Upper lobe of right lung (tissue), 1 donor: ENCODE data around the gene PAOX. TPM values are rescaled to one million over a fixed set of nuclear protein-coding genes. Genes with fewer than 3 reads are reported as not detected.

Source experiments
- ATAC-seq: fragments of 200-7000 bp; cut with Tn5 transposase; one replicate; pipeline ENCODE4 v1.9.1; 2020; ENCODE audit warnings: mild to moderate bottlenecking, moderate library complexity
- DNase-seq: peaks from one replicate; pipeline ENCODE4 v3.0.0-alpha.2; 2020
- H3K27ac ChIP-seq: fragments of 200-600 bp; one replicate; pipeline ENCODE4 v1.8.0; 2022
- H3K27me3 ChIP-seq: fragments of 200-600 bp; one replicate; pipeline ENCODE4 v1.8.0; 2022; ENCODE audit warnings: mild to moderate bottlenecking
- H3K36me3 ChIP-seq: fragments of 200-600 bp; one replicate; pipeline ENCODE4 v1.8.0; 2022
- H3K4me1 ChIP-seq: fragments of 200-600 bp; one replicate; pipeline ENCODE4 v1.8.0; 2022
- H3K4me3 ChIP-seq: fragments of 200-600 bp; one replicate; pipeline ENCODE4 v1.8.0; 2022; ENCODE audit warnings: mild to moderate bottlenecking
- H3K9me3 ChIP-seq: fragments of 200-600 bp; one replicate; pipeline ENCODE4 v1.8.0; 2022
- intact Hi-C: fragments of 100-400 bp; cut with DNase I; formaldehyde crosslinking; loops from one replicate; pipeline ENCODE4 v1.11.0; 2022
- total RNA-seq: library from RNA; stranded (reverse); fragmentation: NEBNext Ultra II Directional; extraction: Animal tissue kit (Norgen Biotek cat#: 25700); gene quantifications from one replicate; pipeline ENCODE4 v1.2.1, GENCODE V29; 2021
- TF ChIP-seq, protein P1 (sequence below): fragments of 200-600 bp; IDR thresholded peaks from one replicate; pipeline ENCODE4 v1.8.0; 2022; ENCODE audit warnings: antibody characterized with exemption
- donor health status: DM: no; HTN: yes; CAD: no; lungs with severe emphysema.

Gene PAOX
- total RNA-seq, 1 donor from 2014 or later: 6.0 TPM

DNA sequence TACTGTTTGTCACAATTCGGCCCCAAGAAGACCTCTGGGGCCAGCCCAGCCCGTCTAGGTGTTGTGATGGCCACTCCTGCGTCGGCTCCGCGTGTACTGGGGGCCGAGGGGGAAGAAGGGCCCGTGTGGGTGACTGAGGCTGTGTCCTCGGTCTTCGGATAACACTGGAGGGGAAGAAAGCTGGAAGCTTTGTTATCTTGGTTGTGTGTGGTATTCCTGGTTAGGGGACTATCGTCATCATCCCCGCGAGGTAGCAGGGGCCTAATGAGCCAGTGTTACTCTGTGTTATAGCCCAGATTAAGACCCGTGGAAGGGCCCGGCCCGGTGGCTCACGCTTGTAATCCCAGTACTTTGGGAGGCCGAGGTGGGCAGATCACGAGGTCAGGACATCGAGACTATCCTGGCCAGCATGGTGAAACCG is 15.7 kb downstream of the PAOX start:
- Histone ChIP-seq H3K27me3 (no peaks in the 10 kb centered on the region), H3K27ac (peak overlapping the region; percentile 84), H3K4me1 (peaks cover 8% of the 10 kb centered on the region), H3K36me3 (peaks cover 39% of the 10 kb centered on the region), H3K4me3 (peak overlapping the region; percentile 91), H3K9me3 (no peaks in the 10 kb centered on the region)
- no peak for ATAC-seq
- intact Hi-C loops: no loop called here
- DNase-seq: peak; percentile 61
- TF ChIP-seq, protein P1, sequence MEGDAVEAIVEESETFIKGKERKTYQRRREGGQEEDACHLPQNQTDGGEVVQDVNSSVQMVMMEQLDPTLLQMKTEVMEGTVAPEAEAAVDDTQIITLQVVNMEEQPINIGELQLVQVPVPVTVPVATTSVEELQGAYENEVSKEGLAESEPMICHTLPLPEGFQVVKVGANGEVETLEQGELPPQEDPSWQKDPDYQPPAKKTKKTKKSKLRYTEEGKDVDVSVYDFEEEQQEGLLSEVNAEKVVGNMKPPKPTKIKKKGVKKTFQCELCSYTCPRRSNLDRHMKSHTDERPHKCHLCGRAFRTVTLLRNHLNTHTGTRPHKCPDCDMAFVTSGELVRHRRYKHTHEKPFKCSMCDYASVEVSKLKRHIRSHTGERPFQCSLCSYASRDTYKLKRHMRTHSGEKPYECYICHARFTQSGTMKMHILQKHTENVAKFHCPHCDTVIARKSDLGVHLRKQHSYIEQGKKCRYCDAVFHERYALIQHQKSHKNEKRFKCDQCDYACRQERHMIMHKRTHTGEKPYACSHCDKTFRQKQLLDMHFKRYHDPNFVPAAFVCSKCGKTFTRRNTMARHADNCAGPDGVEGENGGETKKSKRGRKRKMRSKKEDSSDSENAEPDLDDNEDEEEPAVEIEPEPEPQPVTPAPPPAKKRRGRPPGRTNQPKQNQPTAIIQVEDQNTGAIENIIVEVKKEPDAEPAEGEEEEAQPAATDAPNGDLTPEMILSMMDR: no peak

DNA sequence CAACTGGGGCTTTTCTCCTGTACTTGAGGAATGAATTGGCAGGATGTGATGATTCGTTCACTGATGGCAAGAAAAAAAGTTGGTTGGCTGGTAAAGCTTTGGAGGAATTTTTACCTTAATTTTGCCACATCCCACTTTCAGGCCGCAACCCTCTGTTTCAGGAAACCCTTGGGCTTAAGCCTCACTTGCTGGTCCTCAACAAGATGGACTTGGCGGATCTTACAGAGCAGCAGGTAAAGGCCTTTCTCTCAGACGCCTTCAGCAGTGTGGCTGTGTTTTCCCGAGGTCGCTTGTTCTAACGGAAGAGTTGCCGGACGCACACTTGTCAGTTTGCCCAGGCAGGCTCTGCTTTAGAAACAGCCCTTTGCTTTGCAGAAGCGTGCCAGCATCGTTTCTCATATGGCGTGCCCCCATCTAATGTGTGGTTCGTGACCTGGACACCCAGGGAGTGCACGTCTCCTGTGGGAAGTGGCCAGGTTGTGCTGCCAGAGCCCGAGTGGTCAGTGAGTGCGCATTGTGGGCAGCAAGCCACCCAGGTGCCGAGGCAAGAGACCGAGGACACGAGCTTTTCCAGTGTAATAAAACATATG is 17.1 kb downstream of the PAOX start:
- intact Hi-C loops: no loop called here
- no peak for ATAC-seq

DNA sequence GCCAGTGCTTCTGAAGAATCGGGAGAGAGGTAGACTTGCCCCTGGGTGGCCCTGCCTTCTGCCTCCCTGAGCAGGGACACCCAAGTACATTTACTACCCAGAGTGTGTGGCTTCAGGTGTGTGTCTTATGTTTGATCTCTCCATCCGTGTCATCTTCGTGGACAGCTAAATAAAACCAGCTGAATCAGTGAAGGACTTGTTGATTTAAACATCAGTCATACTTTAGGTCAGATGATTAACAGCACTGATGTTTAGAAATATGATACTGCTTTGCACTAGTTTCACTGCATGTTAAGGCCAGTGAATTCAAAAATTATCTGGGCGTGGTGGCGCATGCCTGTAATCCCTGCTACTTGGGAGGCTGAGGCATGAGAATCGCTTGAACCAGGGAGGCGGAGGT is 18.9 kb downstream of the PAOX start:
- intact Hi-C loops: no loop called here
- no peaks in the 10 kb centered on the region for H3K9me3 ChIP-seq
- peaks cover 67% of the 10 kb centered on the region for H3K36me3 ChIP-seq
- no peak overlapping the region for H3K4me3 ChIP-seq
- no peak overlapping the region for H3K27ac ChIP-seq
- H3K4me1 ChIP-seq: peaks cover 6% of the 10 kb centered on the region
- H3K27me3 ChIP-seq: no peaks in the 10 kb centered on the region
- ATAC-seq (no peak), DNase-seq (no peak)
- TF ChIP-seq, protein P1: no peak

More for the DNA sequence above, 17.1 kb downstream of the PAOX start:
- Histone ChIP-seq H3K4me1 (peaks cover 6% of the 10 kb centered on the region), H3K4me3 (no peak overlapping the region), H3K27me3 (no peaks in the 10 kb centered on the region), H3K27ac (no peak overlapping the region), H3K36me3 (peaks cover 52% of the 10 kb centered on the region), H3K9me3 (no peaks in the 10 kb centered on the region)
- TF ChIP-seq, protein P1: no peak
- DNase-seq: peak; percentile 44

DNA sequence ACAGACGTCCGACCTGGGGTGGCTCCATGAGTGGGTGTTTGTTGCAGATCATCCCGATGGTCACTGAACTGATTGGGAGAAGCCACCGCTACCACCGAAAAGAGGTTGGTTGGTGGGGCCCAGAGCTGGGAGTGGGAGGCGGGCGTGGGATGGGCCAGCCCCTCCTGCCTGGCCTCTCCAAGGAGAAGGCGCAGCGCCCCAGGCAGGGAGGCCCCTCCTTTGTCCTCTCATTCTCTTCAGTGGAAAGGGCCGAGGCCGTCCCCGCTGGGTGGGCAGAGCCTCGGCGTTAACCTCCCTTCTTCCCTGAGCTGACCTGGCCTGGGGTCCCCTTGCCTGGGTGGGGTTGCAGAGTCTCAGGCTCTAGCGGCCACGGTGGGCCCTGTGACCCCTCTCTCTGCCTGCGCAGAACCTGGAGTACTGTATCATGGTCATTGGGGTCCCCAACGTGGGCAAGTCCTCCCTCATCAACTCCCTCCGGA is 20.1 kb downstream of the PAOX start:
- DNase-seq: peak; percentile 56
- H3K36me3 ChIP-seq: peaks cover 77% of the 10 kb centered on the region

DNA sequence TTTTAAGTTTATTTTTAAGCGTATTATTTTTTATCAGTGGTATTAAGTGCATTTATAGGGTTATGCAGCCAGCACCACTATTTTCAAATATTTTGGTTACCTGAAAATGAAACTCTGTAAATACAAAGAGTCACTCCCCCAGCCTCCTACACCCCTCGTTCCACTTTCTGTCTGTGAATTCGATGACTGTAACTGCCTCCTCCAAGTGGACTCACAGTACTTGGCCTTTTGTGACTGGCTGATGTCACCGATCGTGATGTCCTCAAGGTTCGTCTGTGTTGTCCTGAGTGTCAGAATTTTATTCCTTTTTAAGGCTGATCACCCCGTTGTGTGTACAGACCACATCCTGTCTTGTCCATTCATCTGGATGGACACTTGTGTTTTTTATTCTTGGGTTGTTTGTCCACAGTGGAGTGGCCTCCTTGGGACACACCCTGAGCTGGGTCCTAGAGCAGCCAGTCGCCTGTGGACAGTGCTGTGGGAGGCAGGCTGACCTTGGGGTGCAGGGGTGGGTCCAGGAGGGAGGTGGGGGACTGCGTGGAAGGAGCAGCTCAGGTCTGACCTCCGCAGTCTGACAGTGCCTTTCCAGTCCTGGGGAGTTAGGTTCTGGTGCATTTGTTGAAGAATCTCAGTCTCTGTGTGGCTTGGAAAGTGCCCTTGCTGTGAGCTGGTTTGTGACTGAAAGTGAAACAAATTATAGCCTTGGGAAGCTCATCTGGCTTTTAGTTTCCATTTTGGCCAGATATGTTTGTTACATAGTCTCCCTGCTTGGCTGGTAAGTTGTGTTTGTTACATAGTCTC is 21.8 kb downstream of the PAOX start:
- Histone ChIP-seq H3K9me3 (no peaks in the 10 kb centered on the region), H3K4me1 (no peaks in the 10 kb centered on the region), H3K27me3 (no peaks in the 10 kb centered on the region), H3K36me3 (peaks cover 90% of the 10 kb centered on the region), H3K27ac (no peak overlapping the region), H3K4me3 (no peak overlapping the region)
- ATAC-seq (peak; percentile 25), DNase-seq (peak; percentile 53)
- TF ChIP-seq, protein P1: no peak
- intact Hi-C loops: no loop called here

More for the DNA sequence above, 20.1 kb downstream of the PAOX start:
- Histone ChIP-seq H3K4me1 (peaks cover 6% of the 10 kb centered on the region), H3K9me3 (no peaks in the 10 kb centered on the region), H3K4me3 (no peak overlapping the region), H3K27me3 (no peaks in the 10 kb centered on the region), H3K27ac (no peak overlapping the region)
- no peak for ATAC-seq
- intact Hi-C loops: no loop called here
- TF ChIP-seq, protein P1: no peak
